Measurements from ENCODE around the gene NDUFB10.

- TF ChIP-seq, protein P1, sequence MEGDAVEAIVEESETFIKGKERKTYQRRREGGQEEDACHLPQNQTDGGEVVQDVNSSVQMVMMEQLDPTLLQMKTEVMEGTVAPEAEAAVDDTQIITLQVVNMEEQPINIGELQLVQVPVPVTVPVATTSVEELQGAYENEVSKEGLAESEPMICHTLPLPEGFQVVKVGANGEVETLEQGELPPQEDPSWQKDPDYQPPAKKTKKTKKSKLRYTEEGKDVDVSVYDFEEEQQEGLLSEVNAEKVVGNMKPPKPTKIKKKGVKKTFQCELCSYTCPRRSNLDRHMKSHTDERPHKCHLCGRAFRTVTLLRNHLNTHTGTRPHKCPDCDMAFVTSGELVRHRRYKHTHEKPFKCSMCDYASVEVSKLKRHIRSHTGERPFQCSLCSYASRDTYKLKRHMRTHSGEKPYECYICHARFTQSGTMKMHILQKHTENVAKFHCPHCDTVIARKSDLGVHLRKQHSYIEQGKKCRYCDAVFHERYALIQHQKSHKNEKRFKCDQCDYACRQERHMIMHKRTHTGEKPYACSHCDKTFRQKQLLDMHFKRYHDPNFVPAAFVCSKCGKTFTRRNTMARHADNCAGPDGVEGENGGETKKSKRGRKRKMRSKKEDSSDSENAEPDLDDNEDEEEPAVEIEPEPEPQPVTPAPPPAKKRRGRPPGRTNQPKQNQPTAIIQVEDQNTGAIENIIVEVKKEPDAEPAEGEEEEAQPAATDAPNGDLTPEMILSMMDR (IDR thresholded peaks at IDR 0.05): no peak
- TF ChIP-seq POLR2A (IDR thresholded peaks at IDR 0.05): no peak
Measured at GRCh38 chr16:1975432-1976215, 16.3 kb downstream of the NDUFB10 start.

Data from body of pancreas (tissue), 4 donors.